Adipose tissue (tissue), 3 donors: Measurements from ENCODE around the gene TMSB4X. TPM values are rescaled to one million over a fixed set of nuclear protein-coding genes. Genes with fewer than 3 reads are reported as not detected.

ENCODE experiments used
- H3K27ac ChIP-seq: one replicate; pipeline ENCODE4 v1.5.1; 2013; ENCODE audit warnings: low read depth, low read length
- WGBS, 3 donors: extraction: QIAGEN DNeasy Blood & Tissue Kit; methylation state at CpG; one replicate each; pipeline ENCODE4 v1.1.7; 2013; 5-methylcytosine and 5-hydroxymethylcytosine counted together
- polyA plus RNA-seq, 3 donors: library from polyadenylated mRNA; stranded (reverse); fragments of 200-250 nt; gene quantifications; one replicate each; pipeline ENCODE4 v1.2.3, GENCODE V29; 2013
- donor health status: healthy with polysubstance abuse.
- donor health status: Bipolar disorder and iron deficiency.
- donor health status: healthy.

TMSB4X gene
- polyA plus RNA-seq, 3 donors: 1,590 to 13,149 (median 4,716) TPM

DNA sequence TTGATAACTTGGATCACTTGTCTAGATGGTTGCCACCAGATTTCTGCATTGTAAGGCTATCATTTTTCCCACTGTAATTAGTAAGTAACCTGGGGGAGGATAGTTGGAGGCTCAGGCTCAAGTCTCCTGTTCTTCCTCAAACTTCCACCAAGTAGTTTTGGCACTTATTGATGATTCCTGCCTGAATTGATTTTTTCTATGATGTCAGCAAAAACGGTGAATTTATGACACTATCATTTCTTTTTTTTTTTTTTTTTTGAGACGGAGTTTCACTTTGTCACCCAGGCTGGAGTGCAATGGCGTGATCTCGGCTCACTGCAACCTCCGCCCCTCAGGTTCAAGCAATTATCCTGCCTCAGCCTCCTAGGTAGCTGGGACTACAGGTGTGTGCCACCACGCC lies 12.4 kb downstream of the TMSB4X start:
- H3K27ac ChIP-seq: no peak overlapping the region
- whole genome bisulfite sequencing, 3 donors: 94 to 97% (median 94%) methylated on average over 5 to 6 of the region's 6 CpGs

GRCh38 chrX:12987900-12988594 lies 13.1 kb downstream of the TMSB4X start:
- H3K27ac ChIP-seq: no peak overlapping the region
- WGBS, 3 donors: 42 to 93% (median 78%) methylated on average over 8 of the region's 8 CpGs

- 14 to 69% (median 63%) methylated on average over 6 to 7 of the region's 7 CpGs for WGBS, 3 donors
- no peak overlapping the region for H3K27ac ChIP-seq
Measured at GRCh38 chrX:12988797-12989196, 13.9 kb downstream of the TMSB4X start.

GRCh38 chrX:12989461-12989860 lies 14.6 kb downstream of the TMSB4X start:
- WGBS, 3 donors: 52 to 60% (median 52%) methylated on average over 3 of the region's 3 CpGs
- no peak overlapping the region for H3K27ac ChIP-seq

DNA sequence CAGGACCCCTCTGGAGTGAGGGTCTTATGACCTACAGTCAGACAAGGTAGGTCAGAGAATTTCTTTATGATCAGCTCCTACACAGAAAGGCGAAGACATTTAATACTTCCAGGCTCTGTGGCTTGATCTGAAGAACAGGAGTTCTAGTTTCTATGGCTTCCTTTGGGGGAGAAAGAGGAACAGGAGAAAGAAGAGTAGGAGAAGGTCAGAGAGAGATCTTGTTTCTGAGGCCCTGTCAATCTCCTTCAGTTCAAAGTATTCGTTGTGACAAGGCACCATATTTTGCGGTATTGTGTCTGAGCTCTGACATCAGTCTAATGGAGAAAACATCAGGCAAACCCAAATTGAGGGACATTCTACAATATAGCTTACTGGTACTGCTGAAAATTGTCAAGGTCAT lies 16.7 kb downstream of the TMSB4X start:
- H3K27ac ChIP-seq: no peak overlapping the region
- WGBS, 3 donors: 90 to 92% (median 90%) methylated on average over 3 of the region's 3 CpGs

- no peak overlapping the region for H3K27ac ChIP-seq
- 39 to 77% (median 68%) methylated on average over 4 of the region's 4 CpGs for WGBS, 3 donors
Measured at GRCh38 chrX:12992544-12993118, 17.7 kb downstream of the TMSB4X start.

DNA sequence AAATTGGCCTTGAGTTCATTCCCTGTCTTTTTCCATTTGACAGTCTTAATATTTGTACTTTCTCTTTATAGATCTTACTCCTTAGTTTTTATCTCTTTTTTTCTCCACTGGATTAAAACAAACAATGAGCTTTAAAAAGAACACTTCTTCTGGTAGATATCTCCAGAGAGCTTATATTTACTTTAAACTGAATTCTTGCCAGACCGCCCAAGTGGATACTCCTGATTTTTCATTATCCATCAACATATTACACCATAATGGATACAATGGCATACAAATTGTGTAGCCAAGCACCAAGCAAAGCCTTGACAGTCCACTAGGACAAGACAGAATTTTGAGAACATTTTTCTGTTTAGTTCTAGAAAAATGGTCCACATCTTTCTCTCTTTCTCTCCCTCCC lies 18.9 kb downstream of the TMSB4X start:
- no peak overlapping the region for H3K27ac ChIP-seq
- 32 to 89% (median 87%) methylated on average over 1 of the region's 1 CpG for WGBS, 3 donors

DNA sequence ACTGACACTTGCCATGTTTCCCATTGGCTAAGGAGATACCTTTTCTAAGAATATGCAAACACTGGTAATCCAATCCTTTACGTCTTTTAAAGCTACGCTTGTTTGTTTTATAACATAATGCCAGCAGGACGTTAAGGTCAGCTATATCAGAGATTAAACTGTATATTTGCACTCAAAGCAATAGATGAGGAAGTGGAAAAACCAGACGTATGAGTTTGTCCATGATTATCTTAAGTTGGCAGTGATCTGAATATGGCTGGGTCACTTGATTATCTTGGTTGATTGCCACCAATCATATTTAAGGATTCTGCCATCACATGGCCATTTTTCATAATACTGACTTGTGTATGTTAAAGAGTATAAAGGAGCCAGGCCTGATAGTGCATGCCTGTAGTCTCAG lies 19.4 kb downstream of the TMSB4X start:
- H3K27ac ChIP-seq: no peak overlapping the region
- 20 to 77% (median 57%) methylated on average over 4 of the region's 4 CpGs for WGBS, 3 donors

DNA sequence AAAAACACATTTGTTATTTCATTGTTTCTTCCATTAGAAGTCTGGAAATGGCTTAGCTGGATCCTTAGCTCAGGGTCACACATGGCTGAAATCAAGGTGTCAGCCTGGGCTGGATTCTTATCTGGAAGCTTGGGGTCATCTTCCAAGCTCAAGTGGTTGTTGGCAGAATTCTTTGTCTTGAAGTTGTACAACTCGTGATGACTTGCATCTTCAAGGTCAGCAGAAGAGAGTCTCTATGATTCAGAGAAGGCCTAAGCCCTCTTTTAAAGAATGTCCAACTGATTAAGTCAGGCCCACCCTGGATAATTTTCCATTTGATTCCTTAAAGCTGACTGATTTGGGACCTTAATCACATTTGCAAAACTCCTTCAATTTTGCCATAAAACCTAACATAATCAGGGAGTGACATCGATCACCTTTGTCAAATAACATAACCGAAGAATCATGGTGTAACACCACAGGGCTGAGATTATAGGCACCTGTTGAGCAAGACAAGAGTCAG lies 22.1 kb downstream of the TMSB4X start:
- H3K27ac ChIP-seq: no peak overlapping the region
- WGBS, 3 donors: 33 to 87% (median 76%) methylated on average over 3 of the region's 3 CpGs

- no peak overlapping the region for H3K27ac ChIP-seq
- WGBS, 3 donors: 11 to 48% (median 36%) methylated on average over 5 of the region's 5 CpGs
Measured at GRCh38 chrX:12997906-12998687, 23.2 kb downstream of the TMSB4X start.

DNA sequence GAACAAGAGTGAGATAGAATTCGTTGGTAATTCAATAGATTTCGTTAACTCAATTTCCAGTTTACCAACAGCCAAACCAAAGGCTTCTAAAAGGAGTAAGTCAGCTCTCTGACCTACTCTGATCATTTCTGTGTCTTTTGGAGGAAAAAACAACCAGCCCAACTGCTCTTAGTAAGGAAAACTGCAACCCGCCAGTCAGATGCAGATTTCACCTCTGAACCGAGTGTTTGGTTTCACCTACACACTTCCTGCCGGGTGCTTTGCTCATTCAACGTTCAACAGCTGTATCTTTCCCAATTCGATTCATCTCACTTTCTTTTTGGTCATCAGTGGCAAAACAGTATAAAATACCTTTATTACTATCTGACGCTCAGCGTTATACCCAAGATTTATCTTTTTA lies 24.5 kb downstream of the TMSB4X start:
- no peak overlapping the region for H3K27ac ChIP-seq
- WGBS, 3 donors: 48 to 56% (median 48%) methylated on average over 9 of the region's 9 CpGs

GRCh38 chrX:13000301-13000811 lies 25.4 kb downstream of the TMSB4X start:
- H3K27ac ChIP-seq: no peak overlapping the region
- 18 to 49% (median 30%) methylated on average over 8 of the region's 8 CpGs for WGBS, 3 donors

GRCh38 chrX:13001097-13001496 lies 26.2 kb downstream of the TMSB4X start:
- 88 to 97% (median 93%) methylated on average over 5 of the region's 5 CpGs for WGBS, 3 donors
- no peak overlapping the region for H3K27ac ChIP-seq

DNA sequence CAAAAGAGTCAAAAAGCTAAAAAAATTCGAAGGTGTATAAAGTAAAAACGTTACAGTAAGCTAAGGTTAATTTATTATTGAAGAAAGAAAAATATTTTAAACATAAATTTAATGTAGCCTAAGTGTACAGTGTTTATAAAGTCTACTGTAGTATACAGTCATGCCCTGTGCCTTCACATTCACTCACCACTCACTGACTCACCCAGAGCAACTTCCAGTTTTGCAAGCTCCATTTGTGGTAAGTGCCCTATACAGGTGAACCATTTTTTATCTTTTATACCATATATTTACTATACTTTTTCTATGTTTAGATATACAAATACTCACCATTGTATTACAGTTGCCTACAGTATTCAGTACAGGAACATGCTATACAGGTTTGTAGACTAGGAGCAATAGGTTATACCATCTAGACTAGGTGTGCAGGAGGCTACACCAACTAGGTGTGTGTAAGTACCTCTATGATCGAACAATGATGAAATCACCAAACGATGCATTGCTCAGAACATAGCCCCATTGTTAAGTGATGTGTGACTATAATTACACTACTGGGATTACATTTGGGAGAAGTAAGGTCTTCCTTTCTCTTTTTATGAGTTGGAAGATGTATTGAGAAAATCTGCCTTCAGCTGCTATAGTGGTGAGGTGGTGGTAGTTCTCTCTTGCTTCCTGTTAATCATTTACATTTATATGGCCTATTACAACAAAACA lies 27.2 kb downstream of the TMSB4X start:
- 70 to 80% (median 77%) methylated on average over 4 of the region's 4 CpGs for WGBS, 3 donors
- no peak overlapping the region for H3K27ac ChIP-seq

DNA sequence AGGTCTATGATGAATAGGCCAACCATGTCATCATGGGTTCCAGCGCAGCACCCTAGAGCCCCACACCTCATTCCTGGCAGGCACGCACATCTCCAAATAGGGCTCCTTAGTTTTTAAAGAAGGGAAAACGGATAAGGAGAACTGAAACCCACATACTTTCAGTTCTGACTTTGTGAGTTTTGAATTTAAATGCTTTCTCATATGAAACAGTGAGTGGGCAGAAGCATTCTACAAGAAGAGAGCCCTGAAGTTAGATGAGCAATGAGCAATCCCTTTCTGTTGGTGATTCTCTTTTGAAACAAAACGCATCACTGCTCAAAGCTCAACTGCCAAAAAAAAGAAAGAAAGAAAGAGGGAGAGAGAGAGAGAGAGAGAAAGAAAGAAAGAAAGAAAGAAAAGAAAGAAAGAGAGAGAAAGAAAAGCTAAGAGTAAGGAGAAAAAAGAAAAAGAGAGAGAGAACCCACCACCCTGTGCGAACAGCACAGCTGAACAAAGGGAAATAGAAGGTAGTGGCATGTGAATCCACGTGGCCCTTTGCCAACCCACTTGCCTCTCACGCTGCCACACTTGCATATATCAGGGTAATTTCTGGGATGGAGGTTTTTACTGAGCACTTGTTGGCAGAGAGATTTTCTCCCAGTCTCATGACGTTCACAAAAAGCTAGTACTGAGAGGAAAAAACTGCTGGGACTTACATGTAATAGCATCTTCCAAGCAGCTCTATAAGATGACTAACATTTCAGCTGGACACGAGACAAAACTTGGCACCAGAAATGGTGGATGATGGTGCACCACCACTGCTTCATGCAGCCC lies 31.0 kb downstream of the TMSB4X start:
- WGBS, 3 donors: 37 to 57% (median 38%) methylated on average over 9 of the region's 9 CpGs
- no peak overlapping the region for H3K27ac ChIP-seq

DNA sequence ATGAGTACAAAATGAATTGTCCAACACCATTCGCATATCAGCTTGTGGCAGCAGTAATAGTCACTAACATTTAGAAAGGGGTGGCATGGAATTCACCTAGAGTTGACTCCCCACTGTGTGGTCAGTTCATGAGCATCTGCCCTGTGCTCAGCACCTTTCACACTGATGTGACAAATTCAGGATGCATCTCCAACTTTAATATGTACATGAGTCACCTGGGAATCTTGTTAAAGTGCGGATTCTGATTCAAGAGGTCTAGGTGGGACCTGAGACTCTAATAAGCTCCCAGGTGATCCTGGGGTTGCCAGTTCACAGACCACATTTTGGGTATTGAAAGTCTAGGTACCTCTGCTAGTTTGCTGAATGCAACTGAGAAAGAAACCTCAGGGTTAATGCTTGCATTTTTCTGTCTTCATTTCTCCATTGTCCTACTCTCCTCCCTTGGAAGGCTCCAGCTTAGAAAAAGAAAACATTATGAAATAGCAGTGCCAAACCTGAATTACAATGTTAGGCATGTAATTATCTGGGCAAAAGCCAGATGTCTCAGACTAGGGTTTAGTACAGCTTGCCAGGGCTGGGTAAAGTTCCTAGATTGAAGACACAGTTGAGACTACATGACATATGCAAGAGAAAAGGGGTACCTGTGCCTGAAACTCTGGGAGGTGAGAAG lies 32.7 kb downstream of the TMSB4X start:
- no peak overlapping the region for H3K27ac ChIP-seq
- 92 to 95% (median 93%) methylated on average over 2 of the region's 2 CpGs for WGBS, 3 donors

DNA sequence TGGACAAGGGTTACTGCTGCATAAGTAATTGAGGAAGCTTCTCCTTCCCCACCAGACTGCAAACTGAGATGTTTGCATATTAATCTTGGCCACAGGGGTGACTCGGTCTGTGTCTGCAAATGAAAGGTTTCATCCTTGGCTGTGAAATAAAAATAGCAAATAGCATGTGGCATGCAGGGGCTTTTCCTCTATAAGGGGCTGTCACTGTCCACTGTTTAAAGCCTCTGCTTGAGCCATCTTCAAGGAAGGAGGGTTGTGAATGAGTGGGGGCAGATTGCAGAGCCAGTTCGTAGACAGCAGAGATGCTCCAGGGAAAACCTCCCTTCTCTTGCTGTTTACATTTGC lies 33.3 kb downstream of the TMSB4X start:
- no peak overlapping the region for H3K27ac ChIP-seq
- WGBS, 3 donors: 34 to 46% (median 41%) methylated on average over 2 of the region's 2 CpGs
